ENCODE measurements around the gene RNPEP.

The RNPEP gene, protein sequence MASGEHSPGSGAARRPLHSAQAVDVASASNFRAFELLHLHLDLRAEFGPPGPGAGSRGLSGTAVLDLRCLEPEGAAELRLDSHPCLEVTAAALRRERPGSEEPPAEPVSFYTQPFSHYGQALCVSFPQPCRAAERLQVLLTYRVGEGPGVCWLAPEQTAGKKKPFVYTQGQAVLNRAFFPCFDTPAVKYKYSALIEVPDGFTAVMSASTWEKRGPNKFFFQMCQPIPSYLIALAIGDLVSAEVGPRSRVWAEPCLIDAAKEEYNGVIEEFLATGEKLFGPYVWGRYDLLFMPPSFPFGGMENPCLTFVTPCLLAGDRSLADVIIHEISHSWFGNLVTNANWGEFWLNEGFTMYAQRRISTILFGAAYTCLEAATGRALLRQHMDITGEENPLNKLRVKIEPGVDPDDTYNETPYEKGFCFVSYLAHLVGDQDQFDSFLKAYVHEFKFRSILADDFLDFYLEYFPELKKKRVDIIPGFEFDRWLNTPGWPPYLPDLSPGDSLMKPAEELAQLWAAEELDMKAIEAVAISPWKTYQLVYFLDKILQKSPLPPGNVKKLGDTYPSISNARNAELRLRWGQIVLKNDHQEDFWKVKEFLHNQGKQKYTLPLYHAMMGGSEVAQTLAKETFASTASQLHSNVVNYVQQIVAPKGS

DNA sequence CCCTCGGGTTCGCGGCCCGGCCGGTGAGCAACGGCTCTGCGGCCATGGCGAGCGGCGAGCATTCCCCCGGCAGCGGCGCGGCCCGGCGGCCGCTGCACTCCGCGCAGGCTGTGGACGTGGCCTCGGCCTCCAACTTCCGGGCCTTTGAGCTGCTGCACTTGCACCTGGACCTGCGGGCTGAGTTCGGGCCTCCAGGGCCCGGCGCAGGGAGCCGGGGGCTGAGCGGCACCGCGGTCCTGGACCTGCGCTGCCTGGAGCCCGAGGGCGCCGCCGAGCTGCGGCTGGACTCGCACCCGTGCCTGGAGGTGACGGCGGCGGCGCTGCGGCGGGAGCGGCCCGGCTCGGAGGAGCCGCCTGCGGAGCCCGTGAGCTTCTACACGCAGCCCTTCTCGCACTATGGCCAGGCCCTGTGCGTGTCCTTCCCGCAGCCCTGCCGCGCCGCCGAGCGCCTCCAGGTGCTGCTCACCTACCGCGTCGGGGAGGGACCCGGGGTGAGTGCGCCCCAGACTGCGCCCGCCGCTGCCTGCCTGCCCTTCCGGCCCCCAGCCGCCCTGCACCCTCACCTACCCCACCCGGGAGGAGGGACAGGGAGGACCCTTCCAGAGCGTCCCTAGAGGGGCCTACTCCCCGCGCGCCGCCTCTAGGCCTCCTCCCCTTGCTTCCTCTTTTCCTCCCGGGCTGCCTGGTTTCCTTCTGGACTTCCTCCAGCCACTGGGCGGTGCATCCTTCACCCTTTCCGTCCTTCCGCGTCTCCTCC lies at the start of gene RNPEP:
TSS of gene RNPEP (plus strand) at position 26 of the 757 bp plus-strand sequence. CDS start at position 45, 19 bp downstream.
- H3K4me1 ChIP-seq (ENCODE audit: insufficient read depth, low read length, poor library complexity, severe bottlenecking), result peaks cover 28% of the 10 kb centered on the region
- peaks cover 51% of the 10 kb centered on the region for H3K79me2 ChIP-seq (ENCODE audit: insufficient read depth, low read length)
- peaks cover 19% of the 10 kb centered on the region for H4K20me1 ChIP-seq (ENCODE audit: insufficient read depth, low read length, poor library complexity, severe bottlenecking)
- H2AFZ ChIP-seq (ENCODE audit: low read length), result peak within 1 kb of the TSS; percentile 95
- no peaks in the 10 kb centered on the region for H3F3A ChIP-seq (ENCODE audit: low read depth)
- H3K9me2 ChIP-seq (replicated peaks; ENCODE audit: low read depth, low read length), result no peaks in the 10 kb centered on the region
- H3K9me3 ChIP-seq (ENCODE audit: insufficient read depth, low read depth, low read length), result no peaks in the 10 kb centered on the region
- TF ChIP-seq, protein P1, sequence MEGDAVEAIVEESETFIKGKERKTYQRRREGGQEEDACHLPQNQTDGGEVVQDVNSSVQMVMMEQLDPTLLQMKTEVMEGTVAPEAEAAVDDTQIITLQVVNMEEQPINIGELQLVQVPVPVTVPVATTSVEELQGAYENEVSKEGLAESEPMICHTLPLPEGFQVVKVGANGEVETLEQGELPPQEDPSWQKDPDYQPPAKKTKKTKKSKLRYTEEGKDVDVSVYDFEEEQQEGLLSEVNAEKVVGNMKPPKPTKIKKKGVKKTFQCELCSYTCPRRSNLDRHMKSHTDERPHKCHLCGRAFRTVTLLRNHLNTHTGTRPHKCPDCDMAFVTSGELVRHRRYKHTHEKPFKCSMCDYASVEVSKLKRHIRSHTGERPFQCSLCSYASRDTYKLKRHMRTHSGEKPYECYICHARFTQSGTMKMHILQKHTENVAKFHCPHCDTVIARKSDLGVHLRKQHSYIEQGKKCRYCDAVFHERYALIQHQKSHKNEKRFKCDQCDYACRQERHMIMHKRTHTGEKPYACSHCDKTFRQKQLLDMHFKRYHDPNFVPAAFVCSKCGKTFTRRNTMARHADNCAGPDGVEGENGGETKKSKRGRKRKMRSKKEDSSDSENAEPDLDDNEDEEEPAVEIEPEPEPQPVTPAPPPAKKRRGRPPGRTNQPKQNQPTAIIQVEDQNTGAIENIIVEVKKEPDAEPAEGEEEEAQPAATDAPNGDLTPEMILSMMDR (conservative IDR thresholded peaks at IDR 0.05; ENCODE audit: low read length), result no peak; the same call in 1 of the 2 replicates
- no peak for TF ChIP-seq EZH2phosphoT487 (IDR thresholded peaks at IDR 0.05; ENCODE audit: borderline replicate concordance)
- H3K4me3 ChIP-seq (ENCODE audit: low read length, poor library complexity, severe bottlenecking), result peak within 1 kb of the TSS; percentile 92
- H3K9ac ChIP-seq (ENCODE audit: low read depth, low read length, poor library complexity, severe bottlenecking), result peak within 1 kb of the TSS; percentile 74
- no peaks in the 10 kb centered on the region for H3K36me3 ChIP-seq (ENCODE audit: insufficient read depth, low read length)
- no peaks in the 10 kb centered on the region for H3K27me3 ChIP-seq (ENCODE audit: insufficient read depth, low read length, poor library complexity, severe bottlenecking)
- H3K4me2 ChIP-seq (ENCODE audit: low read depth, low read length, poor library complexity, severe bottlenecking), result peak within 1 kb of the TSS; percentile 73

DNA sequence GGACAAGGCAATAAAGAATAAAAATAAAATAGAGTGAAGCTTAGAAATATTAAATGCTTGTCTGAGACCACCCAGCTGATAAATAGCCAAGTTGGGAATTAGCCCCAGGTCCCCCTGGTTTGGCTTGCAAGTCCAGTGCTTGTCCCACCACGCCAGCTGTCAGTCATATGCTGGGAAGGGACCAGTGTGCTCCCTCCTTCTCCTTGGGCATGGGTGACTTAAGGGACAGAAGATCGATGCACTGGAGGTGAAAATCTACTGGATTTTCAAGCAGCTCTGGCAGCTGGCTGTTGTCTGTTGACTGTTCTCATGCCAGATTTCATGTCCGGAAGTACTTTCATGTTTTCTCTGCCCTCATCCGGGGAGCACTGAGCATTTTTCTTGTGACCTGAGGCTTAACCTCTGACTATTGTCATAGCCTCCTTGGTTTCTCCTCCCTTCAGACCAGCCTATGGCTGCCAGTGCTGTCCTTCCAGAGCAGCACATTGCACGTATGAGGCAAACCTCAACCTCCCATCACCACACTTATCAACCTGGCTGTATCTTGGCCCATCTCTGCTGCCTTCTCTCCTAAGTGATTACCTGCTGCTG lies 48.5 kb upstream of the RNPEP start:
- TF ChIP-seq, protein P1 (conservative IDR thresholded peaks at IDR 0.05; ENCODE audit: low read length), result no peak
- no peak for TF ChIP-seq EZH2phosphoT487 (IDR thresholded peaks at IDR 0.05; ENCODE audit: borderline replicate concordance)
- no peaks in the 10 kb centered on the region for H4K20me1 ChIP-seq (ENCODE audit: insufficient read depth, low read length, poor library complexity, severe bottlenecking)
- H3K79me2 ChIP-seq (ENCODE audit: insufficient read depth, low read length), result no peaks in the 10 kb centered on the region
- H3K4me3 ChIP-seq (ENCODE audit: low read length, poor library complexity, severe bottlenecking), result no peak overlapping the region
- H3K4me1 ChIP-seq (ENCODE audit: insufficient read depth, low read length, poor library complexity, severe bottlenecking), result no peaks in the 10 kb centered on the region
- H3K9ac ChIP-seq (ENCODE audit: low read depth, low read length, poor library complexity, severe bottlenecking), result no peak overlapping the region
- H2AFZ ChIP-seq (ENCODE audit: low read length), result no peak overlapping the region; the same call in 1 of the 2 replicates
- no peaks in the 10 kb centered on the region for H3K9me3 ChIP-seq (ENCODE audit: insufficient read depth, low read depth, low read length)
- no peaks in the 10 kb centered on the region for H3K9me2 ChIP-seq (replicated peaks; ENCODE audit: low read depth, low read length)
- no peak overlapping the region for H3K4me2 ChIP-seq (ENCODE audit: low read depth, low read length, poor library complexity, severe bottlenecking)
- H3K36me3 ChIP-seq (ENCODE audit: insufficient read depth, low read length), result no peaks in the 10 kb centered on the region
- H3F3A ChIP-seq (ENCODE audit: low read depth), result no peaks in the 10 kb centered on the region
- no peaks in the 10 kb centered on the region for H3K27me3 ChIP-seq (ENCODE audit: insufficient read depth, low read length, poor library complexity, severe bottlenecking)

DNA sequence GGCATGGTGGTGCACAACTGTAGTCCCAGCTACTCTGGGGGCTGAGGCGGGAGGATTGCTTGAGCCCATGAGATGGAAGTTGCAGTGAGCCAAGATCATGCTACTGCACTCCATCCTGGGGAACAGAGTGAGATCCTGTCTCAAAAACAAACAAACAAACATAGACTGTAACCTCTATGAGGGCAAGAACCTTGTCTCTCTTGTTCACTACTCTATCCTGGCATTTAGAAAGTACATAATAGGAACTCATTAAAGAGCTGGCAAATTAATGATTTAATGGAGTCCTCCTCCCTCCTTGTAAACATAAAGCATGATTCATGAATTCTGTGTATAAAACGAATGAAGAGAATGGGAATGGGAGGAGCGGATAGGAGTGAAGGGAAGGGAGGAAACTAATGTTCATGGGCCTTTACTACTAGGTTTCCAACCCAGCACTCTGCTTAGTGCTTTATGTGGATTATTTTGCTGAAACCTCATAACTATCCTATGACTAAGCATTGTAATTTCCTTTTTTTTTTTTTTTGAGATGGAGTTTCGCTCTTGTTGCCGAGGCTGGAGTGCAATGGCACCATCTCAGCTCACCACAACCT lies 44.7 kb upstream of the RNPEP start:
- no peak overlapping the region for H2AFZ ChIP-seq (ENCODE audit: low read length)
- H3K27me3 ChIP-seq (ENCODE audit: insufficient read depth, low read length, poor library complexity, severe bottlenecking), result no peaks in the 10 kb centered on the region
- no peak overlapping the region for H3K4me2 ChIP-seq (ENCODE audit: low read depth, low read length, poor library complexity, severe bottlenecking)
- H3K36me3 ChIP-seq (ENCODE audit: insufficient read depth, low read length), result no peaks in the 10 kb centered on the region
- no peaks in the 10 kb centered on the region for H3K9me2 ChIP-seq (replicated peaks; ENCODE audit: low read depth, low read length)
- no peak overlapping the region for H3K4me3 ChIP-seq (ENCODE audit: low read length, poor library complexity, severe bottlenecking)
- TF ChIP-seq EZH2phosphoT487 (IDR thresholded peaks at IDR 0.05; ENCODE audit: borderline replicate concordance), result no peak
- no peaks in the 10 kb centered on the region for H3K79me2 ChIP-seq (ENCODE audit: insufficient read depth, low read length)
- no peaks in the 10 kb centered on the region for H3K9me3 ChIP-seq (ENCODE audit: insufficient read depth, low read depth, low read length)
- no peaks in the 10 kb centered on the region for H3K4me1 ChIP-seq (ENCODE audit: insufficient read depth, low read length, poor library complexity, severe bottlenecking)
- H3K9ac ChIP-seq (ENCODE audit: low read depth, low read length, poor library complexity, severe bottlenecking), result no peak overlapping the region
- H3F3A ChIP-seq (ENCODE audit: low read depth), result no peaks in the 10 kb centered on the region
- H4K20me1 ChIP-seq (ENCODE audit: insufficient read depth, low read length, poor library complexity, severe bottlenecking), result no peaks in the 10 kb centered on the region
